Breast epithelium (tissue), 3 donors: Measurements from ENCODE around the gene PRR5L.

Experiments
- CTCF ChIP-seq, 3 donors: fragments of 450-650 bp; IDR thresholded peaks; one replicate each; pipeline ENCODE4 v1.5.1; 2016 to 2017; ENCODE audit warnings: antibody characterized with exemption in 3 of 3, mild to moderate bottlenecking in 3 of 3, moderate library complexity in 3 of 3
- POLR2A ChIP-seq: fragments of 450-650 bp; IDR thresholded peaks from one replicate; pipeline ENCODE4 v1.6.1; 2016; ENCODE audit warnings: antibody characterized with exemption, mild to moderate bottlenecking, moderate library complexity
- POLR2AphosphoS5 ChIP-seq, 3 donors: sonication (generic); formaldehyde crosslinking; IDR thresholded peaks; one replicate each; pipeline ENCODE4 v1.6.1; 2017; ENCODE audit warnings: antibody characterized with exemption in 3 of 3

GRCh38 chr11:36273110-36273509, 23.0 kb upstream of the PRR5L start:
- TF ChIP-seq CTCF (IDR thresholded peaks at IDR 0.05) (no peak), POLR2AphosphoS5 (IDR thresholded peaks at IDR 0.05) (no peak), POLR2A (no peak)
